ENCODE results near the gene UBE2E2. TPM values are rescaled to one million over a fixed set of nuclear protein-coding genes. Genes with fewer than 3 reads are reported as not detected.

Gene UBE2E2
- total and polyA plus RNA-seq, 2 experiments from 2014 or later = 29.0 to 75.4 TPM

- WGBS, 2 experiments (ENCODE audit: low coverage in 1 of 2, low lambda C conversion rate in 2 of 2, missing lambda C conversion rate in 2 of 2) = 100% methylated on average over 1 of the region's 1 CpG
- Histone ChIP-seq H3K4me2 (ENCODE audit: unreplicated experiment) (no peak overlapping the region), H3K27ac (no peak overlapping the region), H2AFZ (no peak overlapping the region), H3K9ac (no peak overlapping the region), H3K9me3 (ENCODE audit: low read depth) (no peaks in the 10 kb centered on the region), H4K20me1 (ENCODE audit: insufficient read depth) (no peaks in the 10 kb centered on the region), H3K9me2 (ENCODE audit: insufficient read depth) (no peaks in the 10 kb centered on the region), H3K4me3 (no peak overlapping the region), H3F3A (ENCODE audit: insufficient read depth) (no peaks in the 10 kb centered on the region), H3K4me1 (ENCODE audit: insufficient read depth) (peaks cover 10% of the 10 kb centered on the region), H3K27me3 (replicated peaks; ENCODE audit: insufficient read depth) (no peaks in the 10 kb centered on the region), H3K36me3 (ENCODE audit: low read depth) (no peaks in the 10 kb centered on the region), H3K79me2 (ENCODE audit: insufficient read depth) (peaks cover 6% of the 10 kb centered on the region; the same call in 1 of the 2 replicates)
- in situ Hi-C loops (cut with MboI) = no loop called here
- no peak for DNase-seq
- TF ChIP-seq EZH2phosphoT487 (IDR thresholded peaks at IDR 0.05; ENCODE audit: insufficient read depth, low read depth) (no peak), EZH2 (IDR thresholded peaks at IDR 0.05; ENCODE audit: insufficient read depth, poor library complexity, severe bottlenecking) (no peak)
Observed at GRCh38 chr3:23496165-23496564, 293.0 kb downstream of the UBE2E2 start.

DNA sequence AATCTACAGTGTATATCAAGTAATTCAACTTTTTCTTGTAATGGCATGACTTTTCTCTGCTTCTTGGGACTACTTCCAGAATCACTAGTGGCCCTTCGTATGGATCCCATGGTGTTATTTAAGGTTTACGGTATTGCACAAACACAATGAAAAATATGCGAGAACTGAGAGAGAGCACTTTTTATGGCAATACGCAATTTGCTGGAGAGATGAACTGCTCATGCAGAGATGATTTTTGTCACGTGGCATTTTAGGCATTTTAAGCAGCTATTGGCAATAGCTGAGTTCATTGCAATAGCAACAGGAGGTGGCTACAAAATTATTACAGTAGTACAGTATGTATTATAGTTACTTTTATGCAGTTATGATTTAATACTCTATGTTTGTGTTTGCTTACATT, 294.0 kb downstream of the UBE2E2 start:
- DNase-seq = no peak
- H3K4me3 ChIP-seq = no peak overlapping the region
- peaks cover 13% of the 10 kb centered on the region for H3K4me1 ChIP-seq (ENCODE audit: insufficient read depth)
- no peak overlapping the region for H3K9ac ChIP-seq
- H3F3A ChIP-seq (ENCODE audit: insufficient read depth) = no peaks in the 10 kb centered on the region
- no peaks in the 10 kb centered on the region for H3K36me3 ChIP-seq (ENCODE audit: low read depth)
- H3K27ac ChIP-seq = no peak overlapping the region
- WGBS, 2 experiments (ENCODE audit: low coverage in 1 of 2, low lambda C conversion rate in 2 of 2, missing lambda C conversion rate in 2 of 2) = 90% methylated on average over 5 of the region's 5 CpGs
- in situ Hi-C loops (cut with MboI) = no loop called here
- H3K27me3 ChIP-seq (replicated peaks; ENCODE audit: insufficient read depth) = no peaks in the 10 kb centered on the region
- no peaks in the 10 kb centered on the region for H4K20me1 ChIP-seq (ENCODE audit: insufficient read depth)
- no peak overlapping the region for H2AFZ ChIP-seq
- H3K79me2 ChIP-seq (ENCODE audit: insufficient read depth) = peaks cover 6% of the 10 kb centered on the region; the same call in 1 of the 2 replicates
- no peaks in the 10 kb centered on the region for H3K9me3 ChIP-seq (ENCODE audit: low read depth)
- no peak for TF ChIP-seq EZH2 (IDR thresholded peaks at IDR 0.05; ENCODE audit: insufficient read depth, poor library complexity, severe bottlenecking)
- TF ChIP-seq EZH2phosphoT487 (IDR thresholded peaks at IDR 0.05; ENCODE audit: insufficient read depth, low read depth) = no peak
- H3K9me2 ChIP-seq (ENCODE audit: insufficient read depth) = no peaks in the 10 kb centered on the region
- no peak overlapping the region for H3K4me2 ChIP-seq (ENCODE audit: unreplicated experiment)

GRCh38 chr3:23501201-23501802, 298.2 kb downstream of the UBE2E2 start:
- Histone ChIP-seq H3K9ac (no peak overlapping the region), H4K20me1 (ENCODE audit: insufficient read depth) (no peaks in the 10 kb centered on the region), H3K4me1 (ENCODE audit: insufficient read depth) (peaks cover 5% of the 10 kb centered on the region), H3K4me2 (ENCODE audit: unreplicated experiment) (no peak overlapping the region), H2AFZ (no peak overlapping the region), H3K9me3 (ENCODE audit: low read depth) (no peaks in the 10 kb centered on the region), H3K9me2 (ENCODE audit: insufficient read depth) (no peaks in the 10 kb centered on the region), H3K27ac (no peak overlapping the region), H3K79me2 (ENCODE audit: insufficient read depth) (peaks cover 6% of the 10 kb centered on the region; the same call in 1 of the 2 replicates), H3F3A (ENCODE audit: insufficient read depth) (no peaks in the 10 kb centered on the region), H3K4me3 (no peak overlapping the region), H3K27me3 (replicated peaks; ENCODE audit: insufficient read depth) (no peaks in the 10 kb centered on the region), H3K36me3 (ENCODE audit: low read depth) (no peaks in the 10 kb centered on the region)
- DNase-seq = peak; percentile 3
- in situ Hi-C loops (cut with MboI) = no loop called here
- no peak for TF ChIP-seq EZH2phosphoT487 (IDR thresholded peaks at IDR 0.05; ENCODE audit: insufficient read depth, low read depth)
- no peak for TF ChIP-seq EZH2 (IDR thresholded peaks at IDR 0.05; ENCODE audit: insufficient read depth, poor library complexity, severe bottlenecking)
- WGBS, 2 experiments (ENCODE audit: low coverage in 1 of 2, low lambda C conversion rate in 2 of 2, missing lambda C conversion rate in 2 of 2) = 86 to 89% methylated on average over 4 of the region's 4 CpGs

DNA sequence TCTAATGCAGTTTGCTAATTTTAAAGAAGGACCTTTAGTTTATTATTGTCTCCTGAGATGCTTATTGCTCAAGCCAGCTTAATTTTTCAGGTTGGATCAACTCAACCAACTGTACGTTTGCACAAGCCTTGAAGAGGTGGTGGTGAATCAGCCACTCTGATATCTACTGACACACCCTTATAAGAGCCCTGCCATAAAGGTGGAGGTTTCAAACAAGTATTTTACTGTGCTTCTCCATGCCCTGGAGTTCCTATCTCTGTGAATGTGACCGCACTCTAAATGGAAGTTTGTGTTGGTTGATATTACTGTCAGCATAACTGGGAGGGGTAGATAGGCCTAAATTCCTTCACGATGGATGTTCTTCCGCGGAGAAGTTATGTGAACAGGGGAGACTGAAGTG, 305.3 kb downstream of the UBE2E2 start:
- Histone ChIP-seq H4K20me1 (ENCODE audit: insufficient read depth) (no peaks in the 10 kb centered on the region), H3K4me1 (ENCODE audit: insufficient read depth) (no peaks in the 10 kb centered on the region), H2AFZ (no peak overlapping the region), H3K27ac (no peak overlapping the region), H3K27me3 (replicated peaks; ENCODE audit: insufficient read depth) (no peaks in the 10 kb centered on the region), H3K9me2 (ENCODE audit: insufficient read depth) (no peaks in the 10 kb centered on the region), H3K9me3 (ENCODE audit: low read depth) (no peaks in the 10 kb centered on the region), H3K4me2 (ENCODE audit: unreplicated experiment) (no peak overlapping the region), H3K9ac (no peak overlapping the region), H3K79me2 (ENCODE audit: insufficient read depth) (no peaks in the 10 kb centered on the region), H3K4me3 (no peak overlapping the region), H3F3A (ENCODE audit: insufficient read depth) (no peaks in the 10 kb centered on the region), H3K36me3 (ENCODE audit: low read depth) (no peaks in the 10 kb centered on the region)
- DNase-seq = no peak
- 92 to 94% methylated on average over 5 of the region's 5 CpGs for WGBS, 2 experiments (ENCODE audit: low coverage in 1 of 2, low lambda C conversion rate in 2 of 2, missing lambda C conversion rate in 2 of 2)
- in situ Hi-C loops (cut with MboI) = no loop called here
- TF ChIP-seq EZH2 (IDR thresholded peaks at IDR 0.05; ENCODE audit: insufficient read depth, poor library complexity, severe bottlenecking) = no peak
- TF ChIP-seq EZH2phosphoT487 (IDR thresholded peaks at IDR 0.05; ENCODE audit: insufficient read depth, low read depth) = no peak
